A549 (cell line): ENCODE data around the gene CCRL2. TPM values are rescaled to one million over a fixed set of nuclear protein-coding genes. Genes with fewer than 3 reads are reported as not detected.

Source experiments
- ATAC-seq, 2 experiments: fragments of 200-7000 bp in 1 of 2; fragments of >200 bp in 1 of 2; cut with Nextera tagmentation in 1 of 2; cut with Tn5 transposase in 1 of 2; 3 replicates each; pipeline versions ENCODE4 v1.8.0 to v1.9.1; 2018 to 2020; ENCODE audit warnings: mild to moderate bottlenecking in 1 of 2, moderate library complexity in 1 of 2
- CTCF ChIA-PET: fragments of 300-600 bp; sonication (Branson Sonifier 250); formaldehyde crosslinking; extraction: SDS; loops from one replicate; lab custom pipeline; 2021; ENCODE audit warnings: antibody characterized with exemption, inconsistent platforms; lab: Yijun Ruan, JAX
- POLR2A ChIA-PET: fragments of 350-600 bp; formaldehyde crosslinking; extraction: SDS; loops from one replicate; lab custom pipeline; 2021; ENCODE audit warnings: antibody characterized with exemption, inconsistent platforms; lab: Yijun Ruan, JAX
- DNase-seq, 2 experiments: peaks; one replicate each; pipeline versions ENCODE4 v3.0.0 to v3.0.0-alpha.2; 2011 to 2016; ENCODE audit warnings: low read depth in 1 of 2, low spot score in 1 of 2
- FAIRE-seq: peaks from 2 replicates; lab custom pipeline; 2011; peaks lifted over from hg19 to GRCh38; lab: Jason Lieb, UNC
- H3K27ac ChIP-seq, 2 experiments: fragments of >200 bp; sonication (Bioruptor Twin); formaldehyde crosslinking; 3 replicates each; pipeline ENCODE4 v1.5.1; 2016 to 2017
- H3K4me1 ChIP-seq: fragments of >200 bp; sonication (Bioruptor Twin); formaldehyde crosslinking; 3 replicates; pipeline ENCODE4 v1.6.1; 2016
- H3K4me2 ChIP-seq: fragments of >200 bp; sonication (Bioruptor Twin); formaldehyde crosslinking; 3 replicates; pipeline ENCODE4 v1.6.1; 2016
- H3K4me3 ChIP-seq: fragments of >200 bp; sonication (Bioruptor Twin); formaldehyde crosslinking; 3 replicates; pipeline ENCODE4 v1.5.1; 2016
- H3K9me3 ChIP-seq: fragments of >200 bp; sonication (Bioruptor Twin); formaldehyde crosslinking; 3 replicates; pipeline ENCODE4 v1.6.1; 2016
- CBX2 ChIP-seq: fragments of 200-600 bp; sonication (generic); IDR thresholded peaks from 2 replicates; pipeline ENCODE4 v1.6.1; 2016; ENCODE audit warnings: low read depth, mild to moderate bottlenecking, borderline replicate concordance
- CBX8 ChIP-seq: fragments of 200-600 bp; sonication (generic); IDR thresholded peaks from 2 replicates; pipeline ENCODE4 v1.6.1; 2016
- CHD2 ChIP-seq: fragments of 150-350 bp; IDR thresholded peaks from 2 replicates; pipeline ENCODE4 v1.6.1; 2014; ENCODE audit warnings: low read length; ENCODE audit not compliant: partially characterized antibody
- FOSL2 ChIP-seq, 2 experiments: fragments of 450-650 bp in 1 of 2; fragments of >200 bp in 1 of 2; sonication (Bioruptor Twin) in 1 of 2; formaldehyde crosslinking; IDR thresholded peaks; 2 replicates each; pipeline versions ENCODE4 v1.5.0 to v1.6.1; 2016 to 2020; ENCODE audit warnings: mild to moderate bottlenecking in 1 of 2, moderate library complexity in 1 of 2
- HEYL ChIP-seq: fragments of 250-450 bp; sonication (Bioruptor Pico); IDR thresholded peaks from 2 replicates; pipeline ENCODE4 v1.8.0; 2021; ENCODE audit warnings: mild to moderate bottlenecking, moderate library complexity
- HOXB13 ChIP-seq: fragments of 250-450 bp; sonication (Bioruptor Pico); IDR thresholded peaks from 2 replicates; pipeline ENCODE4 v1.5.0; 2020; ENCODE audit warnings: low read depth, mild to moderate bottlenecking, moderate library complexity
- JUN ChIP-seq, 2 experiments: fragments of >200 bp; sonication (Bioruptor Twin); formaldehyde crosslinking; IDR thresholded peaks; 2 replicates in 1 of 2; 3 replicates in 1 of 2; pipeline ENCODE4 v1.6.1; 2016 to 2017
- KDM1A ChIP-seq: fragments of 200-600 bp; sonication (generic); IDR thresholded peaks from 2 replicates; pipeline ENCODE4 v1.6.1; 2016; ENCODE audit warnings: low read depth, mild to moderate bottlenecking
- PHF8 ChIP-seq: fragments of 200-600 bp; sonication (generic); IDR thresholded peaks from 2 replicates; pipeline ENCODE4 v1.6.1; 2016; ENCODE audit warnings: low read depth, mild to moderate bottlenecking, antibody characterized with exemption, moderate library complexity, borderline replicate concordance
- RCOR1 ChIP-seq: fragments of 150-350 bp; IDR thresholded peaks from 2 replicates; pipeline ENCODE4 v1.6.1; 2014; ENCODE audit warnings: antibody characterized with exemption, low read length, low read depth
- RFX5 ChIP-seq: fragments of 450-650 bp; IDR thresholded peaks from 2 replicates; pipeline ENCODE4 v1.7.1; 2014; ENCODE audit warnings: antibody characterized with exemption, mild to moderate bottlenecking, moderate library complexity
- SREBF2 ChIP-seq: fragments of 450-650 bp; IDR thresholded peaks from 2 replicates; pipeline ENCODE4 v1.6.1; 2014; ENCODE audit warnings: mild to moderate bottlenecking, moderate library complexity
- TP53 ChIP-seq: fragments of 250-450 bp; sonication (Bioruptor Pico); IDR thresholded peaks from 2 replicates; pipeline ENCODE4 v1.5.0; 2021; ENCODE audit warnings: mild to moderate bottlenecking, moderate library complexity
- ZFP36 ChIP-seq: fragments of 450-650 bp; IDR thresholded peaks from 2 replicates; pipeline ENCODE4 v1.6.1; 2014; ENCODE audit warnings: borderline replicate concordance; ENCODE audit not compliant: partially characterized antibody
- WGBS: methylation state at CpG from one replicate; pipeline ENCODE4 v1.1.6; 2017; ENCODE audit errors: missing lambda C conversion rate; 5-methylcytosine and 5-hydroxymethylcytosine counted together
- polyA plus RNA-seq, 4 experiments: library from polyadenylated mRNA; depleted of rRNA in 3 of 4; stranded (reverse); fragments of >200 nt; fragmentation: RNase III in 1 of 4; extraction: RNeasy Plus Mini Kit Qiagen cat#74134 plus additional on column Dnase treatment in 1 of 4; gene quantifications; 2 replicates in 3 of 4; 3 replicates in 1 of 4; pipeline ENCODE4 v1.2.3, GENCODE V29; 2011 to 2017
- TF ChIP-seq, protein P1 (sequence below): fragments of >200 bp; sonication (Bioruptor Twin); formaldehyde crosslinking; IDR thresholded peaks from 3 replicates; pipeline ENCODE4 v1.6.1; 2016
- TF ChIP-seq, protein P2 (sequence below): fragments of >200 bp; sonication (Bioruptor Twin); formaldehyde crosslinking; IDR thresholded peaks from 3 replicates; pipeline ENCODE4 v1.5.1; 2016
- TF ChIP-seq, protein P3 (sequence below): IDR thresholded peaks from 2 replicates; pipeline ENCODE4 v1.6.1; 2012
- TF ChIP-seq, protein P4 (sequence below): fragments of 250-450 bp; sonication (Bioruptor Pico); IDR thresholded peaks from 2 replicates; pipeline ENCODE4 v1.5.0; 2021; ENCODE audit warnings: mild to moderate bottlenecking, moderate library complexity, borderline replicate concordance
- TF ChIP-seq, protein P5 (sequence below): fragments of 150-350 bp; IDR thresholded peaks from 2 replicates; pipeline ENCODE4 v1.6.1; 2014; ENCODE audit warnings: low read depth, mild to moderate bottlenecking, low read length

The CCRL2 gene
- polyA plus RNA-seq, 2 of the 4 experiments (the other 2 are of a cell fraction) = not detected

DNA sequence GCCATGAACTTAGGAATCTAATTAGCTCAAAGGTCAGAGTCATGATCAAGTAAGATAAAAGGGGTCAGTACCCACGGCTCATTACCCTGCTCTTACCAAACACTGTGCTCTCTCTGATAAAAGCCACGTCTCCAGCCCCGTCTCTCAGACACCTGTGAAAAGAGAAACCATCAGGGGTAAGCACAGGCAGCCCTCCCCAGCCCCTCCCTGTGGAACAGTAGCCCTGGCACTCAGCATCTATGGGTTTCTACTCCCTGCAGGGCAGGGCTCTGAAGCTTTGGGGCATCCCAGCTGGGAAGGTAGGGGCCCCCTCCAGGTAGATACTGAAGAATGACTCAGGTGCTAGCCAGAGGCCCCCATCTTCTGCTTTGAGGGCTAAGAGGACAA lies 47.1 kb downstream of the CCRL2 start (continued):
- TF ChIP-seq JUN (IDR thresholded peaks at IDR 0.05) (no peak), FOSL2 (IDR thresholded peaks at IDR 0.05) (no peak), FOSL2 (CRISPR knock-in tag; IDR thresholded peaks at IDR 0.05) (no peak)

DNA sequence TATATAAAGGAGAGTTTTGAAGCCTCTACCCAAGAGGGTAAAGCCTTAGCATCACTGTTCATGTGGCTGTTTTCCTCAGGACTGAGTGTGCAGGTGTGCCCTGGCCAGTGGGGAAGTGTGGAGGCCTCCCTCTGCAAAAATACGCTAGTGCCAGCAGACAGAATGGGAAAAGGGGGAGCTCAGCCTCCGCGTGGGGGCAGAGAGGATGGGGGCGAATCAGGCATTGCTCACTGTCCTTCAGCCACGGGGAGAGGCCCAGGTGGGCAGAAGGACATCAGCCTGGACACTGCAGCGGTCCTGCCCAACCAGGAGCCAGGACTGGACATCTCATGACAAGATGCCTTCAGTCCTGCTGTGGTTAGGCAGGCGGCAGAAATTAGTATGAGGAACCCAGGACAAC lies 47.5 kb downstream of the CCRL2 start:
- ATAC-seq (0 out of 6 replicates have a peak, but pooled peaks of 1 of the 2 experiments have one; percentile 36), DNase-seq (no peak), FAIRE-seq (no peak)
- Histone ChIP-seq H3K4me1 (no peaks in the 10 kb centered on the region), H3K4me3 (no peak overlapping the region), H3K9me3 (no peaks in the 10 kb centered on the region), H3K27ac (no peak overlapping the region), H3K4me2 (no peak overlapping the region)
- CTCF ChIA-PET = interaction anchor here (0.7 to 1.2 kb wide), 3 partner anchors 11 to 12 kb away, joined by 3 to 5 read pairs (median 4); no protein-coding TSS in a partner anchor
- POLR2A ChIA-PET = no interaction called here
- 53% methylated on average over 6 of the region's 7 CpGs for WGBS
- TF ChIP-seq, protein P1, sequence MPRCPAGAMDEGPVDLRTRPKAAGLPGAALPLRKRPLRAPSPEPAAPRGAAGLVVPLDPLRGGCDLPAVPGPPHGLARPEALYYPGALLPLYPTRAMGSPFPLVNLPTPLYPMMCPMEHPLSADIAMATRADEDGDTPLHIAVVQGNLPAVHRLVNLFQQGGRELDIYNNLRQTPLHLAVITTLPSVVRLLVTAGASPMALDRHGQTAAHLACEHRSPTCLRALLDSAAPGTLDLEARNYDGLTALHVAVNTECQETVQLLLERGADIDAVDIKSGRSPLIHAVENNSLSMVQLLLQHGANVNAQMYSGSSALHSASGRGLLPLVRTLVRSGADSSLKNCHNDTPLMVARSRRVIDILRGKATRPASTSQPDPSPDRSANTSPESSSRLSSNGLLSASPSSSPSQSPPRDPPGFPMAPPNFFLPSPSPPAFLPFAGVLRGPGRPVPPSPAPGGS = no peak
- no peak for TF ChIP-seq HOXB13
- TF ChIP-seq CBX8 = no peak

DNA sequence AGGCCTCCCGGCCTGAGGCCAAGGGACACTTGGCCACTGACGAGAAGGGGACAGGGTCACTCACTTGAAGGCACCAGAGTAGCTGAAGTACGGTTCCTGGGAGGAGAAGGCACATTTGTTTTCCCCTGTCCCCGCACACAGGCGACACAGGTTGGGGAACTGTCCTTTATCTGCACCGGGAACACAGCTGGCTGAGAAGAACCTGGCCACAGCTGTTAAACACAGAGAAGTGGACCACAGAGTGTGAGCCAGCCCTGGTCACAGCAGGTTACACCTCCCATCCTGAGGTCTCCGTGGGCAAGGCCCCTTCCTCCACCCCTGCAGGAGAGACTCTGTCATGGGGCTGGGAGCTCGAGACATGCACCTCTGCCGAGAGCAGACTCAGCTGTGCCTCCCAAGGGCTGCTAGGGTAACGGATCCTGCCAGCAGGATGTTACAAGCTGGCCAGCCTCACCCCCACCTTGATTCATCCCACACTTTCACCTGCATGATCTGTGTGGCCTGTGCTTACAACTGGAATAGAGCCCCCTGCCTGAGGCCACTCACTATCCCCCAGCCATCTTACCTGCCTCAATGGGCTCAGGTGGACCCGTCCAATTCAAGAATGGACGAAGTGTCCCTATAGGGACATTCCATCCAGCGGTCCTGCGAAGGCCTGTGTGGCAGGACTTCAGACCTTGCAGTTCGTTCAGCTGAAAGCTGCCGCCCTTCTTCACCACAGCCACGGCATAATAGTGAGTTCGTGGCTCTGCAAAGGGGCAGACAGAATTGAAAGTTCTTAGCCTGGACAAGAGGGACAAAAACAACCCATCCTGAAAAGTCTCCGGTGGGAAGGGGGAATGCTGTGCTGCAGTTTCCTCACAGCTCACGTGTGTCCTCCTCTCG lies 48.4 kb downstream of the CCRL2 start:
- POLR2A ChIA-PET = no interaction called here
- H3K9me3 ChIP-seq = no peaks in the 10 kb centered on the region
- H3K4me3 ChIP-seq = no peak overlapping the region
- TF ChIP-seq, protein P2, sequence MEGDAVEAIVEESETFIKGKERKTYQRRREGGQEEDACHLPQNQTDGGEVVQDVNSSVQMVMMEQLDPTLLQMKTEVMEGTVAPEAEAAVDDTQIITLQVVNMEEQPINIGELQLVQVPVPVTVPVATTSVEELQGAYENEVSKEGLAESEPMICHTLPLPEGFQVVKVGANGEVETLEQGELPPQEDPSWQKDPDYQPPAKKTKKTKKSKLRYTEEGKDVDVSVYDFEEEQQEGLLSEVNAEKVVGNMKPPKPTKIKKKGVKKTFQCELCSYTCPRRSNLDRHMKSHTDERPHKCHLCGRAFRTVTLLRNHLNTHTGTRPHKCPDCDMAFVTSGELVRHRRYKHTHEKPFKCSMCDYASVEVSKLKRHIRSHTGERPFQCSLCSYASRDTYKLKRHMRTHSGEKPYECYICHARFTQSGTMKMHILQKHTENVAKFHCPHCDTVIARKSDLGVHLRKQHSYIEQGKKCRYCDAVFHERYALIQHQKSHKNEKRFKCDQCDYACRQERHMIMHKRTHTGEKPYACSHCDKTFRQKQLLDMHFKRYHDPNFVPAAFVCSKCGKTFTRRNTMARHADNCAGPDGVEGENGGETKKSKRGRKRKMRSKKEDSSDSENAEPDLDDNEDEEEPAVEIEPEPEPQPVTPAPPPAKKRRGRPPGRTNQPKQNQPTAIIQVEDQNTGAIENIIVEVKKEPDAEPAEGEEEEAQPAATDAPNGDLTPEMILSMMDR = no peak
- no peak for TF ChIP-seq HEYL (CRISPR knock-in tag)
- TF ChIP-seq CHD2 = no peak
- TF ChIP-seq, protein P3, sequence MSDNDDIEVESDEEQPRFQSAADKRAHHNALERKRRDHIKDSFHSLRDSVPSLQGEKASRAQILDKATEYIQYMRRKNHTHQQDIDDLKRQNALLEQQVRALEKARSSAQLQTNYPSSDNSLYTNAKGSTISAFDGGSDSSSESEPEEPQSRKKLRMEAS = no peak
- no peak overlapping the region for H3K27ac ChIP-seq
- 60% methylated on average over 19 of the region's 21 CpGs for WGBS
- ATAC-seq (peak; percentile 24 to 32; a peak in 1 of 6 replicates), FAIRE-seq (no peak), DNase-seq (no peak)
- no peak overlapping the region for H3K4me2 ChIP-seq
- no peaks in the 10 kb centered on the region for H3K4me1 ChIP-seq
- CTCF ChIA-PET = interaction anchor here (0.6 to 1.2 kb wide), 2 partner anchors 10 to 13 kb away, joined by 4 read pairs; no protein-coding TSS in a partner anchor

DNA sequence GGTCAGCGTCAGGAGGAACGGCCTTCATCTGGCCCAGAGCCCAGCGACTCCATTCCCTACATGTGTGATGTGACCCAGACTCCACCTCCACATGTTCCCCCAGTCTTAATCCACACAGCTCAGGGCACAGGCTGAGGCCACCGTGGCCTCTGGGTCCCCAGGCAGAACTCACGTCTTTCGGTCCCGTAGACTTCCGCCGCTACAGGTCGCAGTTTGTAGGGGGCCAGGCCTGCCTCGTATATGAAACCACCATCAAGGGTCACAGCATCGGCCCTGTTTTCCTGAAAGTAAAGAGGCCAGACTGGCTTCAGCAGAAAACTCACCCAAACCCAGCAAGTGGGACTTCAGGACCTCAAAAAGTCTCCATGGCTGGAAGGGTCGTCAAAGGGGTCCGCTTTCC lies 49.1 kb downstream of the CCRL2 start:
- ChIA-PET CTCF (interaction anchor here (0.6 kb wide), 1 partner anchor 10 kb away, joined by 4 read pairs; no protein-coding TSS in a partner anchor), POLR2A (no interaction called here)
- H3K4me1 ChIP-seq = no peaks in the 10 kb centered on the region
- H3K27ac ChIP-seq = no peak overlapping the region
- ATAC-seq = no peak
- H3K4me2 ChIP-seq = no peak overlapping the region
- H3K9me3 ChIP-seq = no peaks in the 10 kb centered on the region
- 57% methylated on average over 10 of the region's 14 CpGs for WGBS
- DNase-seq = no peak
- H3K4me3 ChIP-seq = no peak overlapping the region
- FAIRE-seq = no peak
- TF ChIP-seq KDM1A (no peak), SREBF2 (no peak), ZFP36 (no peak), RCOR1 (no peak), TP53 (CRISPR knock-in tag) (no peak), RFX5 (no peak), PHF8 (no peak), CBX2 (no peak), CBX8 (no peak)
- TF ChIP-seq, protein P4, sequence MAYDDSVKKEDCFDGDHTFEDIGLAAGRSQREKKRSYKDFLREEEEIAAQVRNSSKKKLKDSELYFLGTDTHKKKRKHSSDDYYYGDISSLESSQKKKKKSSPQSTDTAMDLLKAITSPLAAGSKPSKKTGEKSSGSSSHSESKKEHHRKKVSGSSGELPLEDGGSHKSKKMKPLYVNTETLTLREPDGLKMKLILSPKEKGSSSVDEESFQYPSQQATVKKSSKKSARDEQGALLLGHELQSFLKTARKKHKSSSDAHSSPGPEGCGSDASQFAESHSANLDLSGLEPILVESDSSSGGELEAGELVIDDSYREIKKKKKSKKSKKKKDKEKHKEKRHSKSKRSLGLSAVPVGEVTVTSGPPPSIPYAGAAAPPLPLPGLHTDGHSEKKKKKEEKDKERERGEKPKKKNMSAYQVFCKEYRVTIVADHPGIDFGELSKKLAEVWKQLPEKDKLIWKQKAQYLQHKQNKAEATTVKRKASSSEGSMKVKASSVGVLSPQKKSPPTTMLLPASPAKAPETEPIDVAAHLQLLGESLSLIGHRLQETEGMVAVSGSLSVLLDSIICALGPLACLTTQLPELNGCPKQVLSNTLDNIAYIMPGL (CRISPR knock-in tag) = no peak
- TF ChIP-seq, protein P5, sequence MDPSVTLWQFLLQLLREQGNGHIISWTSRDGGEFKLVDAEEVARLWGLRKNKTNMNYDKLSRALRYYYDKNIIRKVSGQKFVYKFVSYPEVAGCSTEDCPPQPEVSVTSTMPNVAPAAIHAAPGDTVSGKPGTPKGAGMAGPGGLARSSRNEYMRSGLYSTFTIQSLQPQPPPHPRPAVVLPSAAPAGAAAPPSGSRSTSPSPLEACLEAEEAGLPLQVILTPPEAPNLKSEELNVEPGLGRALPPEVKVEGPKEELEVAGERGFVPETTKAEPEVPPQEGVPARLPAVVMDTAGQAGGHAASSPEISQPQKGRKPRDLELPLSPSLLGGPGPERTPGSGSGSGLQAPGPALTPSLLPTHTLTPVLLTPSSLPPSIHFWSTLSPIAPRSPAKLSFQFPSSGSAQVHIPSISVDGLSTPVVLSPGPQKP = no peak
- TF ChIP-seq, protein P2 = no peak
- TF ChIP-seq, protein P3 = no peak
